Measurements from ENCODE around the gene GPT2.
A peak's percentile ranks its signal among the peaks of the same experiment; 100 is the strongest.

The GPT2 gene

DNA sequence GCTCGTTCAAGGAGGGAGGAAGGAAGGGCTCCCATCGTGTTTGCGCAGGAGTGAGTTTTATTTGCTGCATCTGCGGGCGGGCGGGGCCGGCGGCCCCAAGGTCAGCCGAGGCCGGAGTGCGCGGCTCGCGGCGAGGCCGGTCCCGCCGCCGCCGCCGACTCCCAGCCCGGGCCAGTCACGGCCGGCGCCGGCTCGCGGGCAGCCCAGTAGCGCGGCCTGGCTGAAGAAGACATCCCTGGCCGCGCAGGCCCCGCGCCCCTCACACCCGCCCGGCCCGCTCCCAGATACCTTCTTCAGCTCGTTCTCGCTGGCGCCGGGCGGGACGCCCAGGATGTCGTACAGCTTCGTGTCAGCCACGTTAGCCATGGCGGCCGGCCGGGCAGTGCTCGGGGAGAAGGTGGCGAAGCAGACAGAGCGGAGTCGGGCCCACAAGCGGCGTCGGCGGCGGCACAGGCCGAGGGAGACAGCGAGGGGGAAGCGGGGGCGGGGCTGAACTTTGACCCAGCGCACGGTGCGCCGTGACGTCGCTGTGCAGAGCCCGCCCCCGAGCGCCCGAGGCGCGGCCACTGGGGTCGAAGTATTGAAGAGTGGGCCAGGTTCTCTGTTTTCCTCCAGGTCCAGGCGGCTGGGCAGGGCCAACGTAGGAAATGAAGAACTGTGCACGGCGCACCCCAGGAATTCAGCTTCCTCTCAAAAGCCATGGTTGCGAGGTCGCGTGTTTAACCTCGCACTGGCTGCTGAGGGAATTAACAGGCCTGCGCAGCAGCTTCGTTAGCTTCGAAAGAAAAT lies 89.2 kb downstream of the GPT2 start, which contains the start of gene DNAJA2:
TSS of gene DNAJA2 (minus strand) at position 468 of the 789 bp plus-strand sequence. CDS start at position 366, 102 bp downstream.
- peak; percentile 89 for DNase-seq

DNA sequence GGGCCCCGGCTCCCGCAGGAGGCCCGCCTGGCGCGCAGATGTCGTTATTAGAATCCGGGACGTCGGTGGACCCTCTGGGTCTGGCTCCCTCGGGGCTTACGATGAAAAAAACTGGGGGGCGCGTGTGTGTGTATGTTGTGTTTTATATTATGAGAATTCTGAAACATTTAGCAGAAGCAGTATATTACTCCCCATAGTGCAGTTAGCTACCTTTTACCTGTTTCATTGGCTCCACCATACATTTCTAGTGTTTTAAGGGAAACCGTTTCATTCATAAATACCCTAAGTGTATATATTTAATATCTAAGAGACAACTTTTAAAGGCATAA lies 89.8 kb downstream of the GPT2 start:
- DNase-seq: no peak

DNA sequence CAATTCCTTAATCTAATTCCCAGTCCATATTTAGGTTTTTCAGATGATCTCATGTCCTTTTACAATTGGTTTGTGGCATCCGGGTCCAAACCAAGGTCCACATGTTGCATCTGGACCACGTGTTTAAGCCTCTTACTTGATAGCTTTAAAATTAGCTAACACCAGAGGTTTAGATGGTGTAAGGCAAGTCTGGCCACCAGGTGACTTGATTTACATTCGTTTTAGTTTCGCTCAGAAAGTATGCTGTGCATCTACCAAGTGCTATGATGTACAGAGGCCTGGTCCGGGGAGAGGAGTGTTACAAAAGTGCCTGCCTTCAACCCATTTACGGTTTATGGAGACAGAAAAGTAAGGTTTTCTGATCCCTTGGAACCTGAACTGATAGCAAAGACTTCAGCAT lies 90.2 kb downstream of the GPT2 start:
- peak; percentile 78 for DNase-seq

DNA sequence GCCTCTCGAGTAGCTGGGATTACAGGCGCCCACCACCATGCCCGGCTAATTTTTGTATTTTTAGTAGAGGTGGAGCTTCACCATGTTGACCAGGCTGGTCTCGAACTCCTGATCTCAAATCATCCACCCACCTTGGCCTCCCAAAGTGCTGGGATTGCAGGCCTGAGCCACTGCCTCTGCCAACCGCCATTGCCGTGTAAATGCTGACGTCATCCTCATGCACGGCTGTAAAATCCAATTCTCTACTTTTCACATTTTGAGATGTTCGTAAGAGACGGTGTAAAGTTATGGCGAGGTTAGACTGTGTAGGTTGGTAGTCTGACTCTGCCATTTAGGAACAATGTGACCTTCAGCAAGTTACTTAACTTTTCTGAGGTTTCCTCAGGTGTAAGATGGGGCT lies 91.0 kb downstream of the GPT2 start:
- DNase-seq: no peak

DNA sequence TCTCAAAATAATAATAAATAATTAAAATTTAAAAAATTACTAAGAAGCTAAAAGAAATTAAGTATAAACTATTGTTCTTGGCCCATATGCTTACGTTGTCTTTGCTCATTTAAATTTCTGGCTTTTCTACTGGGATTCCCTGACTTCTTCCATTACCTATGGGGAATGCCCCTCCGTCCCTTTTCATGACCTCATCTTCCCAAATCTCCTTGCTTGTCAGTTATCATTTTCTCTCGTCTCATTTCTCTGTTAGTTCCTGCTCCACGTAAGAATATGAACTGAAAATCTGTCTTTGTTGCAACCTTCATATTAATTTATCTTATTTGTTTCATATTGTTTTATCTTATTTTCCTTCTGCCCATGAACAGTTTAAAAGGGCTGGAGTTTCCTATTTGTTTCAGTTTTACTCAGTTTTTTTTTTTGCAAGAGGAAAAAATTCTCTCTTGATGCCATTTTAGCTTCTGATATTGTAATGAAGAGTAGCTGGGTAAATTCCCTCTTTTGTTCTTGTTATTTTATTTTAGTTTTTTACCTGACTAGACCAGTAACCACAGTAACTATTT lies 91.8 kb downstream of the GPT2 start:
- no peak for DNase-seq

DNA sequence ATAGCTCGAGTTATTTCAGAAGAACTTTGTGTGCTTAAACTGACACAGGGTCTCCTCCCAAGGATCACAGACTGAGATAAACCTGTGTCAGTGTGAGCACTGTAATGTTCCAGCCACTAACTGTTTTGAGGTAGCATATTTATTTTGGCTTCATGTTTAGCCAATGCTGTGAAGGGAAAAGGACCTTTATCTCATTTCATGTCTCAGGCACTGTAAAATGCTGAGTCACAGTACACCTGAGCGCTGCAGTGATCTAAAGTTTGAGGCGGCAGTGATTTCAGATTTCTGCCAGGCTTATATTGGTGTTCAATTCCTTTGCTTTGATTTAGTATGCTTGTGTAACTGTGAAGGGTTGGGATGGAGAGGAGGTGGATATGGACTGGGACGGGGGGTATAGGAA lies 92.4 kb downstream of the GPT2 start:
- no peak for DNase-seq
